Posterior vena cava (tissue), 2 donors: Measurements from ENCODE around the gene CFAP221. TPM values are rescaled to one million over a fixed set of nuclear protein-coding genes. Genes with fewer than 3 reads are reported as not detected.
"Not testable (repeated sequence)": the region's sequence is repeated elsewhere in the genome, so short reads cannot be mapped to it uniquely, and the experiment has no call there.

Source experiments
- DNase-seq: peaks from one replicate; pipeline ENCODE4 v3.0.0-alpha.2; 2020; ENCODE audit warnings: low spot score
- intact Hi-C, 2 donors: fragments of 100-400 bp; cut with DNase I; formaldehyde crosslinking; loops; one replicate each; pipeline versions ENCODE4 v1.14.1 to v1.14.2; 2022 to 2023
- total RNA-seq, 2 donors: library from RNA; stranded (reverse); fragmentation: NEBNext Ultra II Directional; extraction: Animal tissue kit (Norgen Biotek cat#: 25700); gene quantifications; one replicate each; pipeline ENCODE4 v1.2.1, GENCODE V29; 2021
- donor health status: DM: yes; HTN: yes; CAD: no.
- donor health status: DM: yes; HTN: yes; CAD: no.

The CFAP221 gene
- total RNA-seq, 2 donors from 2014 or later: 3.2 to 3.4 TPM

DNA sequence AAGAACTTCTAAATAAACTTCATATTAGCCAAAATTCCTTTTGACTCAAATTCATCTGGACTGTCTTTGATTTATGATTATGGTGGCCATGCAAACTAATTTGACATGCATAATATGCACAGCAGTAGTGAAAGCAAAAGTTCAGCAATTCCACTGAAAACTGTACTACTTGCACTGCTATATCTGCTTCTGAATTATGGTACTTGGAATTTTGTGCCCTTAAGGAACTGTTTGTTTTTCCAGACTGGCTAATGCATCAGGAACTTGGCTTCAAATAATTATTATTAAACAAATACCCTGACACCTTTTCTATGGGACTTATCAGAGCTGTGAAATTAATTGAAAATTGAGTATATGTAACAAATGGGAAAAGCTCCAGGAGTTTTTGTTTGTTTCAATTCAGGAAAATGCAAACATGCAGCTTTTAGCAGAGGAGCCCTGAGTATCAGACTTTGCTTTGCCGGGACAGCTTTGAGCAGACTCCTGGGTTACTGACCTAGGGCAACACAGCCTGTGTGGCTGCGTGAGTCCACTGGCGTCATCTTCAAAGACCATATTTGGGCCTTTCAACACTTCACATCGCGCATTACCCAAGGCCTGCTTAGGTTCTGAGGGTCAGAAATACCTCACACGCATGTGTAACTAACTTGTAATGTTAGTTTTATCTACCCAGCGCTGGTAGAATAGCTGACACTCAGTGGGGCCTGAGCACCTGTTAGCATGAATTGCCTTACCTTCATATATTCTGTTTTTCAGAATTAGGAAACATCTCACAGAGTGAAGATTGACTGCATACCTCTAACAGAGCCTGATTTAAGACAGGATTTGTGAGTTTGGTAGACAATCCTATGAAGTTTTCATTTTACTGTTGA is 35.4 kb downstream of the CFAP221 start:
- intact Hi-C loops: no loop called here
- DNase-seq: no peak

DNA sequence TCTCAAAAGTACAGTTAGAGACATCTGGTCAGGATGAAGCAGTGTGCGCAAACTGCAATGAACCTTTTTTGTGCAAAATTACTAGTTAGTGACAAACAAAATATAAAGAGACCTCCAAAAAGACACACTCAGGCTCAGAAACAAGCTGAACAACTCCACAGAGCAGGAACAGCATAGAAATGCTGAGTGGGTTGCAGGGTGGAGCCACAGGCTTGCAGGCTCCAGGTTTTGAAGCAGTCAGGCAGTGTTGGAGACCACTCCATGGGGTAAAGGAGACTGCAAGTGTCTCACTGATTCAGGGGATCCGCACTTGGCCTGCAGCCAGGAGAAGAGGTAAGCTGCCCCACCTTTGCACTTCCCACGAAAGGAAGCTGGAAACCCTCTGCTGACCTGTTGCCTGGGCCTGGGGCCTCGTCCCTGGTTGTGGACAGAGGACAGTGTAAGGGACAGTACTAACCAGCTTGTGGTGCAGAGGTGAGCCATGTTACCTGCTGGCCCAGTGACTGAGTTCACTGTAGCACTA is 36.4 kb downstream of the CFAP221 start:
- intact Hi-C loops: no loop called here
- no peak for DNase-seq

DNA sequence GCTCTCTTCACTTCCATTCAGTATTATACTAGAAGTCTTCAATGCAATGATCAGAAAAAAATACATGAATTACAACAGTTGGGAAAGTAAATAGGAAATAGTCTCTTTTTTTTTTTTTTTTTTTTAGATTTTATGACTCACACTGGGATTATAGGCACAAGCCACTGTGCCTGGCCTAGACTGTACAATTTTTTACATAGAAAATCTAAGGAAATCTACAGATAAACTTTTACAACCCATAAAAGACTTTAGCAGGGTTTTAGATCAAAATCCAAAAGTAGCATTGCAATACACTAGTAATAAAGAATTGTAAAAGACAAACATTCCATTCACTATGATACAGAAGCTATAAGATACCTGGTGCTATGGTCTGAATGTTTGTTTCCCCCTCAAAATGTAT is 39.0 kb downstream of the CFAP221 start:
- DNase-seq: no peak
- intact Hi-C loops: no loop called here

DNA sequence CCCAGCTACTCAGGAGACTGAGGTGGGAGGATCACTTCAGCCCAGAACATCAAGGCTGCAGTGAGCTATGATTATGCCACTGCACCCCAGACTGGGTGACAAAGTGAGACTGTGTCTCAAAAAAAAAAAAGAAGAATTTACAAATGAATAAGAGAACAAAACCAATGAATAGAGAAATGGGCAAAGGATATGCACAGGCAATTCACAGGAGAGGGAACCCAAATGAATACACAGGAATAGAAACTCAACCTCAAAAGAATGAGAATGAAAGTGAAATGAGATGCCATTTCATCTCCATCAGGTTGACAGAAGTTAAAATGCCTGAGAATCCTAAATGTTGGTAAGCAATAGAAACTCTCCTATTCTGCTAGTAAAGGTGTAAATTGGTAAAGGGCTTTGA is 40.2 kb downstream of the CFAP221 start:
- intact Hi-C loops: no loop called here

DNA sequence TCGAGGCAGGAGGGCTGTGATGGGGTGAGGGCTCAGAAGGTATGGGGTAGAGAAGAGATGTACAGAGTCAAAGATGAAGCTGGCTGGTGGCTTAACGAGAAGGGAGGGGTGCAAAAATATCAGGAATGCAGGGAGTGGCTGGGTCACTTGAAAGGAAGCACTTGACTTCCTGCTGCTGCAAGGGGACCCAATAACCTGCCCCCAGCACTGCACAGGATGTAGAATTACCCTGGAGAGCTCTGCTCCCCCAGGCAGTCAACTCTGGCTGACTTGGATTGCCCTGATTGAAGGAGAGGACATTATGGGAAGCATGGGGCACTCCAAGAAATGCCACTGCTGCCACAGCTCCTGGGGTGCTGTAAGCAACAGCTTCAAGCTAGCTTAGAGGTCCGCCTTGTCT is 41.8 kb downstream of the CFAP221 start:
- DNase-seq: no peak
- intact Hi-C loops: no loop called here

More for the DNA sequence above, 40.2 kb downstream of the CFAP221 start:
- no peak for DNase-seq

DNA sequence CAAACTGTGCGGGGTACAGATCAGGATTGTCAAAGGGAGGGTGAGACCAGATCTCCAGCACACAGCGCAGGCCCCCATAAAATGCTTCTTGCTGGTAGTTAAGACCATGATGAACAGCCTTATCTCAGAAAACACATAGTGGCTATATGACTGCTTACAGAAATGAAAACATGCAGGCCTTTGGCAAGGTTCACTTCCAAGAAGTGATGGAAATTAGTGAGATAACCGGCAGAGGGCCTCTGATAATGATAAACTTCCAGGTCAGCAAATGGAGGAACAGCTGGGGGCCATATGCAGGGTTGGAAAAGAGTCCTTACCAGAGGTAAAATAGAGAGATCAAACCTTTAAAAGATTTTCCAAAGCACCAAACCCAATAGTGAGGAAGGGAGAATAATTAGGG is 46.6 kb downstream of the CFAP221 start:
- intact Hi-C loops: no loop called here

DNA sequence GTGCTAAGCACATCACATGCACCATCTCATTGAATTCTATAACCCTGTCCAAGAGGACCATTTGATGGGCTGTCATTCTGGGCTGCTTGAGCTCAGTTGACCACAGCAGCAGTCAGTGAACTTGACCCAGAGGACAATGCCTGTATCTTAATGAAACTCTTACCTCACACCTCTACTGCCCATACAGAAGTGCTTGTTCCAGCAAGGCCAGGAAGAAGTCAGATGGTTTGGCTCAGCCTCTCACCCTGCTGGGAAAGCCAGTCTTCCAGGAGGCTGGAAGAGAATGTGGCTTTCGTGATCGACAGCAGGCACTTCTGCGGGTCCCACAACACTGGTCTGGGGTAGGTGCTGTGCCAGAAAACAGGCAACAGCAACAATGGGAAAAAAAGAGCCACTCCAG is 47.3 kb downstream of the CFAP221 start:
- intact Hi-C loops: no loop called here
- DNase-seq: no peak

More for the DNA sequence above, 46.6 kb downstream of the CFAP221 start:
- no peak for DNase-seq

DNA sequence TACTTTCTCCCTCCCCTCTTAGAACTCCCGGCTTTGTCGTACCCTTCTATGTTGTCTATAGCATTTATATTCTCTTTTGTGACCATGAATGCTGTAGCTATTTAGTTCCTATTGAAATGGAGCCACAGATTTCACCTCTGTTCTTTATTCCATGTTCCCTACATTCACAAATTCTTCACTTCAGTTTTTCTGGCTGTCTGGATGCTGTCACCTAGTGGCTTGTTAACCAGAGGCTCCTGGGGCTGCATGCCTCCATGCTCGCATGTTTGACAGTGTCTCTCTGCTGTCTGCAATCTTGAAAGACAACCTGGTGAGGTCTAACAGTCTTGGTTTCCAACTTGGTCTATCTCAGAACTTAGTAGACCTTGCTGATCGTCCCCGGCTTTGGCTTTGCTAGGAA is 48.2 kb downstream of the CFAP221 start:
- DNase-seq: no peak
- intact Hi-C loops: no loop called here

DNA sequence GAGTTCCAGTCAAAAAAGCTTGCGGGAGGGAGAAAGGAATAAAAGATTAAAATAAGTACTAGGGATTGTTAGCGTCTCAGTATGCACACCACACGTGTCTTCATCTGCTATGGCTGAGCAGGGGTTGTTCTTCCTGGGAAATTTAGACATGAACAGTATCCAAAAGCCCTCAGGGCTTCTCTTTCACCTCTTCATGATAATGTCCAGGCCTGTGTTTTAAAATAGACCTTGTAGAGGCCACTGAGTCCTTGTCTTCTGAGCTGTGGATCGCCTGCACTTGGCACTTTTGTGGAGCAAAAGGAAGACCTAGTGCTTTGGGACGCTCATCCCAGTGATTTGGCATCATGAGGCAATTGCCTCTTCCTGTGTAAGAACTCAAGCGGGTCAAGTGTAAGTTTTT is 52.4 kb downstream of the CFAP221 start:
- intact Hi-C loops: no loop called here
- no peak for DNase-seq

DNA sequence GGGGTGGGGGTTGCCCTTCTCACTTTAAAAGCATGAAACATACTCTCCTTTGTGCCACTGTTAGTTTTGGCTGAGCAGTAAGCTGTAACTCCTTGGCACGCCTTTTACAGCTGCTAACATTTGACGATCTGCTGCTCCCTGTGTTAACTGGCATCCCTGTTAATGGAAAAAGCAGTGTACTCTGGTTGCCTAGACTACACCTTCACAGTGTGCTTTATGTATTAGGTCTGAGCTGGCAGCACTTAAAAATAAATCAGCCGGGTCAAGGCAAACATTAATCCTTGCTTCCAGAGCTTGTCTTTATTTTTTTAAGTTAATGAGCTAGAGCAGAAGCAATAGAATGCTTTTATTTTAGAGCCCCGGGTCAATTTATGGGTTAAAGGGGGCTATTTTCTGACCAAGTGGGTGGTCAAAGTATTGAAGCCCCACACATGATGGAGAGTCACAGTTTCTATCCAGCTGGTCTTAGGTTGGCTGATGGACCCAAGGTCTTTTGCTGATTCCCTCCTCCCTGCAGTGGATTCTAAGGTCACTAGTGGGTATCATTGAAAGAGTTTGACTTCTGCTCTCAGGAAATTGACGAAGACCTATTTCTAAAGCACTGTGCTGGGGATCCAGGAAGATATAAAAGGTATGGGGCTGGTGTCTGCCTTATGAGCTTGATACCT is 54.5 kb downstream of the CFAP221 start:
- intact Hi-C loops: no loop called here
- DNase-seq: no peak

DNA sequence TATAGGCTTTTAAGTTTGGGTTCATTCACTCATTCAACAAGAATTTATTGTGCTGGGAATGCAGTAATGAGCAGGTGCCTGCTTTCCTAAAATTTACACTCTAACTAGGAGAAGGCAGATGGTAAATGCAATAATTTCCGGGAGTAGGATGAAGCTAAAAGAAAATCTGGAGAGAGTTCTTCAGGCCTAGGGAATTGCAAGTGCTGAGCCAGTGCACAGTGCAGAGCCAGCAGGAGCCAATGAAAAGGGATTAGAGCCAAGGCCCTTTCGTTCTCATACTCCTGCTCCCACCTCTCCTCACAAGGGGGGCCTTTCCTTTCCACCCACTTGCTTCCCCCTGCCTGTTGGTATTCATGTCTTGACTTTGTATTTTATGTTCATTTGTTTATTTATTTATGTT is 55.1 kb downstream of the CFAP221 start:
- intact Hi-C loops: no loop called here
- no peak for DNase-seq

DNA sequence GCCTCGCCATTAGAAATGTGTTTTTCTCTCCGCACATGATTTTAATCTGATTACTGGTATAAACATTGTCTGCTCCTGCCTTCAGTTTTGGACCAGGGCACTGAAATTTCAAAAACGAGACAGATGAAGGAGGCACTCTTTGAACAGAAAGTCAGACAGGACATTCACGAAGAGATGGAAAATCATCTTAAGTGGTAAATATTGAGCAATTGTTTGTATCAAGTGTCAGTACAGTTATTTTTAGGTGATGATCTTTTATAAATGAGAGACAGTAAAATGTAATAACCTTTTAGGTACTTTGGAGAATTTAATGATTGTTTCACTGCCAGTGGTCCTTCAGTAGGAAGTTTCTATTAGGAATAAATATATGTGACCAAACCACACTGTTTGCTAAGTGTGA is 60.8 kb downstream of the CFAP221 start:
- intact Hi-C loops: no loop called here
- no peak for DNase-seq

DNA sequence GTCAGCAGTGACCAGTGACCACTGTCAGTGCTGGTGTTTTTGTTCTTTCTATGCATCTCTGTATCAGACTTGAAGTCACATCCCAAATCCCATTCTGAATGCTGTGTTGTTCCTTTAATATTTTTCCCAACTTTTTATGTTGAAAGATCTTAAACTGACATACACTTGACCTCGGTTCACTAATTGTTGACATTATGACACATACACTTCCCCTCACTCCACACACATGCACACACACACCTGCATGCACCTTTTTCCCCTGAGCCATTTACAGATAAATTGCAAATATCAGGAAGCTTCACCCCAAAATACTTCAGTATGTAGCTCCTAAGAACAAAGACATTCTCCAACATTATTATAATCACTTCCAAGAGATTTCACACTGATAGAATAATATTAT is 62.4 kb downstream of the CFAP221 start:
- DNase-seq: no peak
- intact Hi-C loops: no loop called here

DNA sequence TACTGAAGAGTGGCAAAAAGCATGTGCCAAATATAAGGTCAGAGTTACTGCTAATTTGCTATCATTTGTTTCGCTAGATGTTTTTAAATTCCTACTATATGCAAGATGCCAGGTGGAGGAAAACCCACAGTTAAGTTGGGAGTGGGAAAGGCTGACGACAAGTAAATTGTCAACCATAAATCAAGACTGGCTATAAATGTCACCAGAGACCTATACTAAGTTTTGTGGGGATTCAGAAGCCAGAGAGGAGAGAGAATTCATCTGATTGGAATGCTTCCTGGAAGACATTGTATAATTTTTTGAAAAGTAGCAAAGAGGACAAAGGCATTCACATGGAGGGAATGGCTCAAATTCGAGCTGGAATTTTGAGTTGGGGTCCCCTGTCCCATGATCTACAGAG is 64.3 kb downstream of the CFAP221 start:
- intact Hi-C loops: no loop called here
- no peak for DNase-seq

DNA sequence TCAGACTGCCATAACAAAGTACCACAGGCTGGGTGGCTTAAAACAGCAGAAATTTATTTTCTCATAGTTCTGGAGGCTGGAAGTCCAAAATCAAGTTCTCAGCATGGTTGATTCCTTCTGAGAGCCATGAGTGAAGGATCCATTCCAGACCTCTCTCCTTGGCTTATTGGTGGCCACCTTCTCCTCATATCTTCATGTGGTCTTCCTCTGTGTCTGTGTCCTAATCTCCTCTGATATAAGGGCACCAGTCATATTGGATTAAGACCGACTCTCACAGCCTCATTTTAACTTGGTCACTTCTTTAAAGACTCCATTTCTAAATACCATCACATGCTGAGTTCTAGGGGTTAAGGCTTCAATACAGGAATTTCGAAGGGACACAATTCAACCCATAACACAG is 65.1 kb downstream of the CFAP221 start:
- intact Hi-C loops: no loop called here
- DNase-seq: no peak

DNA sequence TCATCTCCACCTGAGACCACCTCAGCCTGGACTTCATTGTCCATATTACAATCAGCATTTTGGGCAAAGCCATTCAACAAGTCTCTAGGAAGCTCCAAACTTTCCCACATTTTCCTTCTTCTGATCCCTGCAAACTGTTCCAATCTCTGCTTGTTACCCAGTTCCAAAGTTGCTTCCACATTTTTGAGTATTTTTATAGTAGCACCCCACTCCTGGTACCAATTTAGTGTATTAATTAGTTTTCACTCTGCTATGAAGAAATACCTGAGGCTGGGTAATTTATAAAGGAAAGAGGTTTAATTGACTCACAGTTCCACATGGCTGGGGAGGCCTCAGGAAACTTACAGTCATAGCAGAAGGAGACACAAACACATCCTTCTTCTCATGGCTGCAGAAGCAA is 69.9 kb downstream of the CFAP221 start:
- intact Hi-C loops, DNase-seq: not testable (repeated sequence)

DNA sequence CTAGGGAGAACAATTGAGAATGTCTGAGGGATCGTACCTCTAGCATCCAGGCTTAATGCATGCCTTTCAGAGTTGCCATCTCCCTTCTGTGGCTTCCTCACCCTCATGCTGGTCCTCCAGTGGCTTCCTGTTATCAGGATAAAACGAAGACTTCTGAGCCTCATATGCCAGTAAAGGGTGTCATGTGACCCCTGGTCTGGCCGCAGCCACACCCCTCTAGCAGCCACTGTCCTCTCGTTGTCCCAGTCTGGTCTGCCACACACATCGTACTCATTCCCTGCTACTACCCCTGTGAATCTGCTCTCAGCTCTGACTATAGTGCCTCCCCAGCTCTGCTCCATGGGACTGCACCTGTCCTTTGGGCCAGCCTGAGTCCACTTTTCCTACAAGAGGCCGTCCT is 72.2 kb downstream of the CFAP221 start:
- DNase-seq: no peak
- intact Hi-C loops: no loop called here

DNA sequence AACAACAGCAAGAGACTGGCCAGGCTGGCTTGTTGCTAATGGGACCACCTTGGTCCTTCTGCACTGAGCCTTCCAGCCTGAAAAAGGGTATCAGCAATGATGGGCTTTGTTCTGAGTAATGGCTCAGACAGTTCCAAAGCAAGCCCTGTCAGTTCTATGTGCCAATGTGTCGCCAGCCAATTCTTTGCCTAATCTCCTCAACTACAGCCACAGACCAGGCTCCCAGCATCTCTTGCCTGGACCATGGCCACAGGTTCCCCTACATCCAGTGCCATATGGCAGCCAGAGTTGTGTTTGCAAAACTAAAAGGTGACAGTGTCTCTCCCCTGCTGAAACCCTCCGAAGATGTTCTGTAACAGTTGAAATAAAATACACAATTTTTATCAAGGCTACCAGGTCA is 73.2 kb downstream of the CFAP221 start:
- intact Hi-C loops: no loop called here
- no peak for DNase-seq

DNA sequence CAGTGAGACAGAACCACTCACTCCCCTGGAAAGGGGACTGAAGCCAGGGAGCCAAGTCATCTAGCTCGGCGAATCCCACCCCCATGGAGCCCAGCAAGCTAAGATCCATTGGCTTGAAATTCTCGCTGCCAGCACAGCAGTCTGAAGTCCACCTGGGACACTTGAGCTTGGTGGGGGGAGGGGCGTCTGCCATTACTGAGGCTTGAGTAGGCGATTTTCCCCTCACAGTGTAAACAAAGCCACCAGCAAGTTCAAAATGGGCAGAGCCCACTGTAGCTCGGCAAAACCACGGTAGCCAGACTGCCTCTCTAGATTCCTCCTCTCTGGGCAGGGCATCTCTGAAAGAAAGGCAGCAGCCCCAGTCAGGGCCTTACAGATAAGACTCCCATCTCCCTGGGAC is 74.5 kb downstream of the CFAP221 start:
- DNase-seq, intact Hi-C loops: not testable (repeated sequence)

DNA sequence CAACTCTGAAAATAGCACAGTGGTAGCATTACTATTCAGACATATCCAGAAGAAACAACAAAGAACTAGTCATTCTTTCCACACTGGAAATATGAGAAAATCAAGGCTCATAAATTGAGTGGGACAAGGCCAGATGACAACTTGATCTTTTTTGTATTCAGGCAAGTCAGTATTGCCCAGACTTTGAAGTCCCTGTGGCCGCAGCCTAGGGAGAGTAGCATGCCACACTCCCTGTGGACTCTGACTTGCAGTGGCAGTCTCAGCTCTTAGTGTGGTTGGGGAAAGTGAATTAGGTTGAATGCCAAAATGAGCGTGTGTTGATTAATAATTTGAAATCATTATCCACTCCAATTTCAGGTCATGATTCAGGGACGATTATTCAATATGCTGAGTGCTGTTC is 81.0 kb downstream of the CFAP221 start:
- DNase-seq: no peak
- intact Hi-C loops: no loop called here

DNA sequence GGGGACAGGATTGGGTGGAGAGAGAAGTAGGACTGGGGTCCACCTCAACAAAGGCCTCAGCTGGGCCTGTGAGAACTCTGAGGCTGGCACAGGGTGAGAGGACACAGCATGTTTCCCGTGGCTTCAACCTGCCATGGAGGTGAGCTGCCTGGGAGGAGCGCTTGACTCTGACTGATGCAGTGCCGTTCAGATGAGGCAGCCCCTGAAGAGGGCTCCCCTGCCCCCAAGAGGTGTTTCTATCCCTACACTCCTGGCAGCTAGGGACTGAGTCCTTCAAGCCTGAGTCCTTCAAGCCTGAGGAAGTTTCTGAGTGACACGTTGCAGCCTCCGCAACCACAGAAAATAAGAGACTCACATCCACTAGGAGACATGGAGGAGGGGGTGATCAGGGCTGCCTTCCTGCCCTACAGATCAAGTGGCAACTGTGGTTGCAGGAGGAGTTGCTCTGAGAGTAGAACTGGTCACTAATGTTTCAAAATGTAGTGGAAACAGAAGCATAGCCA is 85.1 kb downstream of the CFAP221 start:
- DNase-seq: no peak
- intact Hi-C loops: no loop called here
